GM18520 (cell line): ENCODE results near the gene KRT5.
"Not testable (repeated sequence)": the region's sequence is repeated elsewhere in the genome, so short reads cannot be mapped to it uniquely, and the experiment has no call there.

Experiments
- ATAC-seq: cut with Tn5 transposase; IDR thresholded peaks from one replicate; pipeline ENCODE4 v1.9.1; 2021; ENCODE audit not compliant: unreplicated experiment

The KRT5 gene

DNA sequence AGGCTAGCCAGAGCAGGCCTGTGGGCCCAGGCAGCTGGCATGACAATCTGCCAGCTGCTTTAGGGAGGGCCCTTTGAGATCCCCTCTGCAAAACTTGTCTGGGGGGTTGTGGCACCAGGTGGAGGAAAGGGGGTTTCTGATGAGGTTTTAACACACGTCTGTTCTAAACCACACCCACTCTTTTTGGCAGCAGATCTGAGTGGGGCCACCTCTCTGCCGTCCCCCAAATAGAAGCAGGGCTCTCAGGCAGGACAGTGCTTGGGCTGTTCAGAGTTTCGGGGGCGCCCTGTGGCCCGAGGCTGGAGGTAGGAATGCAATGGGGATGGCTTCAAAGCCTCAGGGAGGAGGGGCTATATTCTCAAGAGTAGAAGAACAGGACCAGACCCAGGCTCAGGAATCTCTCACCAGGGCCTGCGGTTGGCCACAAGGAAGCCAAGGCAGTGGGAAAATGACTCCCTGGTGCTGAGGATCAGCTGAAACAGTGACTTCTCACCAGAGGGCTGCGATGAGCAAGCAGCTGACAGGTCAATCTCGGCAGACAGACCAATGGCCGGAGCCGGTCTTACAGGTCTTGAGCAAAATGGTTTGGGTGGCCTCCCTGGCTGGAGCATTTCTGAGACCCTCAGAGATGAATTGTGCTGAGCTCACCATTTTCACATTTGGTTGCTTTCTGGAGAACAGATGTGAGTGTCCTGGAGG lies 1.5 kb upstream of the KRT5 start:
- ATAC-seq: no peak

DNA sequence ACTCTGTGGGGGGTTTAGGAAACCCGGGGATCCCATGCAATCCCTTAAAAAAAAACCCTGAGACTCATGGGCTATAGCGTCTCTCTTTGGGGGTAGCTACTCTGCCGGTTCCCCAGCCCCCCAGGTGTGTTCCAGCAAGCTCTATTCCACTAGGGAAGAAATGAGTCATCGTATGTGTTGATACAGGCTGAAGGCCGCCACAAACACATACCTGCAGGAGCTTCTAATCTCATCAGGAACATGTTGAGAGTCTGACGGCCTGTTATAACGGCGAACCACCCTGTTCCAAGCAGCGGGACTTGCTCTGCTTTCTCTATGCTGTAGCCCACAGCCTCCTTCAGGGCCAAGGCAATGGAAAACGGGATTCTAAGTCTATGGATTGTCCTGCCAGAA lies 977 bp upstream of the KRT5 start:
- no peak for ATAC-seq

DNA sequence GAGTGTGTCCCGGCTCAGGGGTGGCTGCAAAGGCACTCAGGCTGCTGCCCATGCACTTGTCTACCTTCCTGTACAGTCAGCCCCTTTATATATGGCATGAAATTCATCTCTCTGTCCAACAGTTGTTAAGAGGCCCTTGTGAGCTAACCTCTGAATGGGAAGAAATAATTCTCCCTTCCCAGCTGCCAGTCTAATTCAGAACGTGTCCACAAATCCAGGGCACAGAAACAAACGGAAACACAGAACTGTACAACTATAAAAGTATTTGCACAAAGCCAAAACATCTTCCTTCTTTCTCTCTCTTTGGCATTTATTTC lies 849 bp downstream of the KRT5 start:
- ATAC-seq: no peak

DNA sequence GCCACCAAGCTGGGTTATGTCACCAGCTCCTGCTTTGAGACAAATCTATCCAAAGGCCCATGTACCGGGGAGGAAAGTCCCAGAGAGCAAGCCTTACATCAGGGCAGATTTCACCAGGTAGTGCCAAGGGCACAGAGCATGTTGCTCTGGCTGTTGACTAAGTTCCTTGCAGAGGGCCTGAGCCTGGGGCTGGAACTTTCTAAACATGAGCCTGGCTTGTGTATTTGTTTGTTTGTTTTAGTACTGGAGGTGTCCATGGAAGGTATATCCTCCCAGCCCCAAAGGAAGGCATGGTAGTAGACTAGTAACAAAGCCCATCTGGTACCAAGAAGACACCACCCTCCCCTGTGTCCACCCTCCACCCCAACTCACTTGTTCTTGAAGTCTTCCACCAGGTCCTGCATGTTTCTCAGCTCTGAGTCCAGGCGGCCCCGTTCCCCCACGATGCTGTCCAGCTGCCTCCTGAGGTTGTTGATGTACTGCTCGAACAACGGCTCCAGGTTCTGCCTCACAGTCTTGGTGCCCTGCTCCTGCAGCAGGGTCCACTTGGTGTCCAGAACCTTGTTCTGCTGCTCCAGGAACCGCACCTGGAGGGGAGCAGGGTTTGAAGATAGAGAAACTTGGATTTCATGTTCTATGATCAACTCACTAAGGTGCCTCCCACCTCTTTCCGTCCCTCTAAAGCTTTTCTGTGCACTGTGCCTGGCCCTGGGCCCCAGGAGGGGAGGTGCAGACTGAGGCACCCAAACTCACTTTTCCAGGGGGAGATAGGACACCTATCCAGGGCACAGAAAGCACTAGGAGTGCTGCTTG lies 1.4 kb downstream of the KRT5 start:
- ATAC-seq: no peak

DNA sequence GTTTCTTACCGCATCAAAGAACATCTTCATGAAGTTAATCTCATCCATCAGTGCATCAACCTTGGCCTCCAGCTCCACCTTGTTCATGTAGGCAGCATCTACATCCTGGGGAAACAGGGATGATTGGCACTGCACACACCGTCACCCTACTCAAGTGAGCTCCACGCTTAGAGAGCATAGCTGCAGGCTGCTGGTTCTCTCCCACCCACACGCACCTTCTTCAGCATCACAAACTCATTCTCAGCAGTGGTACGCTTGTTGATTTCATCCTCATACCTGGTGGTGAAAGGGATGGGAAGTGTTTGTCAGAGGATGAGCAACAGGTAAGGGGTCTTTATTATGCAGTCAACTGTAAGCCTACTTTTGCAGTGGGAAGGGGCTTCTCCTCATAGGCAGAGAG lies 2.3 kb downstream of the KRT5 start:
- no peak for ATAC-seq

DNA sequence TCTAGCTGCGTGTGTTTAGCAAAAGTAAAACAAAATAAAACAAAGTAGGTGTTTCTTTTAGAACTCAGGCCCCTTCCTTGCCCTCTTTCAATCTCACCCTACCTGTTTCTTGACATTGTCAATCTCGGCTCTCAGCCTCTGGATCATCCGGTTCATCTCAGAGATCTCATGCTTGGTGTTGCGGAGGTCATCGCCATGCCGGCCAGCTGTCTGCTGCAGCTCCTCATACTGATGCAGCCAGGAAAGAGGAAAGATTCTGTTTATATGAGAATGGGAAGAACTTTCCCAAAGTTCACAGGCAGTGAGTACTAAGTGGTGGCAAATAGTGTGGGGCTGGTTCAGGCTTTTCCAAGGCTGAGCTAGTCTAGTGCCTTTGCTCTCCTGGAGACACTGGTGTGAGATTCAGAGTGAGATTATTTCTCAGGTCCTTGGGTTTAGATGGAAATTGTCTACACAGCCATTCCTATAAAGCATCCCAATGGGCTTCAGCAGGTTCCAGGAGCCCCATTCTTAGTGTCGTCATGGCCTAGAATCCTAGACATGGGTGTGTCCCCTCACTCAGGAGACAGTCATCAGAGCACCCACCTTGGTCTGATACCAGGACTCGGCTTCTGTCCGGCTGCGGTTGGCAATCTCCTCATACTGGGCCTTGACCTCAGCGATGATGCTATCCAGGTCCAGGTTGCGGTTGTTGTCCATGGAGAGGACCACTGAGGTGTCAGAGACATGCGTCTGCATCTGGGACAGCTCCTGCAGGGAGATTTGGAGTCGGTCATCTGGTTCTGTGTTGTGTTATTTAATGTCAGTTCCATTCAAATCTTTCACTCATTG lies 3.0 kb downstream of the KRT5 start:
- no peak for ATAC-seq

DNA sequence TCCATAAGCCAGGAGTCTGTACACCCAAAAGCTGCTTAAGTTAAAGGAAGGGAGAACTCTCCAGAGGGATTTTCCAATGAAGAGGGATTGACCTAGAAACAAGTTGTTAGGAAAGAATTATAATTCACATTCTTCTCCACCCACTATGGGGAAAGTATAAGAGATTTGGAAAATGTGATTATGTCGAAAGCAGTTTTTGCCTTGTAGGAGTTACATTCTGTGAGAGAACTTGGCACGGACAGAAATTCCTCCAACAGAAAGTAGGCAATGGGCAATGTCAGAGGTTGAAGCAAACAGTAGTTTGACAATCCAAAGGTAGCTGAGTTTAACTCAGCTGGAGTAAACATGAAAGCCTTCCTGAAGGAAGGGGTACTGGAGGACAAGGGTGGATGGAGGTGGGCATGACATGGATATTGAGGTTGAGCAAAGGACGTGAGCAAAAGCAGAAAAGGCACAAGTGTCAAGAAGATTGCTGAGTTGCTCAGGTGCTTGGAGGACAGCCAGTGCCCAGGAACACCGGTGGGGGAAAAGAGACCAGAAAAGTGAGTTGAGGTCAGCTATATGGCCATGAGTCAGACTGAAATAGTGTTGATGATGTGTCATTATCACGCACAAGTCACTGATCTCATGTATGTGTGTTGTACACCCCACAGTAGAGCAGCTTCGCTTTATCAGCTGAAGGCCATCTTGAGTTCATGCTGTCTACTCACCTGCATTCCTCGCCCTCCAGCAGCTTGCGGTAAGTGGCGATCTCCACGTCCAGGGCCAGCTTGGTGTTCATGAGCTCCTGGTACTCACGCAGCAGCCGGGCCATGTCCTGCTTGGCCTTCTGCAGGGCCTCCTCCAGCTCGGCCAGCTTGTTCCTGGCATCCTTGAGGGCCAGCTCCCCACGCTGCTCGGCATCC lies 4.0 kb downstream of the KRT5 start:
- ATAC-seq: no peak

DNA sequence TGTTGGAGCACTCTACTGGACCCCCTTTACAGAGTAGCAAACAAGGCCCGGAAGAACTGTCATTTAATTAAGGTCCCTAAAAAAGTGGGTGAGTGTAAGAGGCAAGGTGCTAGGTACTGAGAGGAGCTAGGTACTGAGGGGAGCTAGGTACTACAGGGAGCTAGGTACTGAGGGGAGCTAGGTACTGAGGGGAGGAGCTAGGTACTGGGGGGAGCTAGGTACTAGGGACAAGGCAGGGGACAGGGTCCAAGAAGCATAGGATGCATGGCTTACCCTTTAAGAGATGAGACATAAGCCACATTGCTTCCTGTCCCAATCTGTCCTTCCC lies 4.9 kb downstream of the KRT5 start:
- ATAC-seq: no peak

DNA sequence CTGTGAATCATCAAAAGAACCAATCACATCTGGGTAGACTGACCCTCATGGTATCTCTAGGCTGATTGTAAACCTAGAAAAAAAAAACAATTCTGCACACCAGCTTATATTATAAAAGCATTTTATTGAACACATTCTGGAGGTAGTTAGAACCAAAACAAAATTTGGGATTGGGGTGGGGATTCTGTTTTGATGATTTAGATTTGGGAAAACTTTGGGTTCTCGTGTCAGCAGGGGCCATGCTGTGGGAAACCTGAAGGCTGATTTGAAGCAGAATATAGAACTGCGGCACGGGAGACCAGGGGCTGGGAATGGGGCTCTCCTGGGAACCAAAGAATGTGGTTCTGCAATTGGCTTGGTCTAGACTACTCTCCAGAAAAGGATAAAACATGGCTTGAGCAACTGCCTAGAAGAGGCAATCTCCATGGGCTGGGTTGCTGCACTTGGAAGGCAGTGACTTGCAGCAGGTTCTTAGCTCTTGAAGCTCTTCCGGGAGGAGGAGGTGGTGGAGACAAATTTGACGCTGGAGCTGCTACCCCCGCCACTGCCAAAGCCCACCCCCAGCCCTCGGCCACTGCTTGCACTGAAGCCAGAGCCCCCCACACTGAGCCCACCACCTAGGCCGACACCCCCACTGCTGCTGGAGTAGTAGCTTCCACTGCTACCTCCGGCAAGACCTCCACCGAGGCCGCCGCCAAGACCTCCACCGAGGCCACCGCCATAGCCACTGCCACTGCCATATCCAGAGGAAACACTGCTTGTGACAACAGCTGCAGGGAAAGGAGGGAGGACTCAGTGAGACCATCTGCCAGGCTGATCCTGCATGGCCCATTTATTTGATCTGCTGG lies 5.5 kb downstream of the KRT5 start:
- no peak for ATAC-seq

DNA sequence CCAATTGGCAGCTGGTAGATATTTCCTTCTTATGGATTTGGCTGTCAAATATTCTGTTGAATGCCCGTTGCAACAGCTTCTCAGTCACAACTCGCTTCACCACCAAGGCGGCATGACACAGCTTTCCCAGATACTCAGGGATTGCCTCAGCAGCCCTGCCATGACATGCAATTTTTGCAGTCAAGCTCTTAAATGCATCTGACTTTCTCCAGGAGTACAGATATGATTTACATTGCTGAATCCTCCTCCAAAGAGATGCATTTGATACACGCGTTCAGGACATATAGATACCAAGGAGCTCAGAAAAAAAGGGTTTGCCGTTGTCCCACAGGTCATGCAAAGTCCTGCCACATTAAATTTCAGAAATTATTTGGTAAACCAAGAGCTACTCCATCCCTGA lies 6.5 kb downstream of the KRT5 start:
- ATAC-seq: no peak

DNA sequence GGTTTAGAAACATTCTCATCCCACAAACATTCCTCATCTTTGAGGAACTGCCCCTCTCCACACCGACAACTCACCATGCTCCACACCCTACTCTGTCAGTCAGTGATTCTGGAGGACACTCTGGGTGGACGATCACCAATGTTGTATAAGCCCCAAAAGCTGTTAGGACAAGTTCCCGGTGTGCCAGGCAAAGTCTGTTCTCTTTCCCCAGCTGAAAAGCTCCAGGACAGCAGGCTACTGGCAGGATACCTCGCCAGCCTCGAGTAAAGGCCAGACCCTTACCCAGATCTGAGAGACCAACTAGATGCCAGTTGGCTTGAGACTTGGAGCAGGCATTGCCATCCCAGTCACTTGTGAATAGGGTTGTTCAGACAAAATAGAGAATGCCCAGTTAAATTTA lies 12.0 kb downstream of the KRT5 start:
- ATAC-seq: no peak

DNA sequence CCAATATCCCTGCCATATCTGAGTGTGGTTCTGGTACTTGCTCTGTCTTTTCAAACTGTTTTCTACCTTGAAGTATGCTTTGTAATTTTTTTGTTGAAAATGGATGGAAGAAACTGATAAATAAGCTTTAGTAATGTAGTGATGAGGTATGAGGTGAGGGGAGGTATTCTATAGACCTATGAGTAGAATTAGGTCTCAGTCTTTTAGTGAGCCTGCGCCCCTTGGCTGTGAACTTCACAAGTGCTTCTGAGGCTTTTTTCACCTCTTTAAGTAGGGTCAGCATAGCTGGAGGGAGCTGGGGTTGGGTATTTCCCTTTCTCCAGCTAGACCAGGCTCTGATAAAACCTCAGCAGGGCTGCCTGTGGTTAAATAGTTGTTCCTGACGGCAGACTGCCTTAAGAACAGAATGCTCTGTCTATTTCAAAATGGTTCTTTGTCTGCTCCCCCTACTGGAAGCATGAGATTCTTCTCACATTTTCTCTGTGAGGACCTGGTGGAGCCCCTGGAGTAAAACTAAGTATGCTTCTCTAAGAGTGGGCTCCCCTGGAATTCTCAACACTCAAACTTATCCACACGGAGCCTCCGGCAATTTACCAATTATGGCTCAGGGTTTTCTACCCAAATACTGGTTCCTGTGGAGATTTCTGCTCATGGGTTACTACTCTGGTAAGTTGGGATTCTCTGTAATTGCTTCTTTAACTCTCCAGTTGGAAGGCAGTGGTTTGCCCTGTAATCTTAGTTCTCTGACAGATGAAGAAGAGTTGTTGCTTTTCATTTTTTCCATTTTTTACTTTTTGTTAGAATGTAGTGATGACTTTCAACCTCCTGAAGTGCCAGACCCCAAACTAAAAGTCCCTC lies 13.1 kb downstream of the KRT5 start:
- ATAC-seq: no peak

DNA sequence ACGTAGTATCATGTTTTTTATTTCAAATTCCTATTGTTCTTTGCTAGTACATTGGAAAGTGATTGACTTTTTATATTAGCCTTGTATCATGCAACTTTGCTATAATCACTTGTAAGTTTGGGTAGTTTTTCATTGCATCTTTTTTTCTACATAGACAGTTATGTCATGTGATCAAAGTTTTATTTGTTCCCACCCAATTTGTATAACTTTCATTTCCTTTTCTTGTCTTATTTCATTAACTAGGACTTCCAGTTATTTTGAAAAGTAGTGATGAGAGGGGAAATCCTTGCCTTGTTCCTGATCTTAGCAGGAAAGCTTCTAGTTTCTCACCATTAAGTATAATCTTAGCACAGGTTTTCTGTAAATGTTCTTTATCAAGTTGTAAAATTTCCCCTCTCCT lies 17.3 kb downstream of the KRT5 start:
- ATAC-seq: no peak

DNA sequence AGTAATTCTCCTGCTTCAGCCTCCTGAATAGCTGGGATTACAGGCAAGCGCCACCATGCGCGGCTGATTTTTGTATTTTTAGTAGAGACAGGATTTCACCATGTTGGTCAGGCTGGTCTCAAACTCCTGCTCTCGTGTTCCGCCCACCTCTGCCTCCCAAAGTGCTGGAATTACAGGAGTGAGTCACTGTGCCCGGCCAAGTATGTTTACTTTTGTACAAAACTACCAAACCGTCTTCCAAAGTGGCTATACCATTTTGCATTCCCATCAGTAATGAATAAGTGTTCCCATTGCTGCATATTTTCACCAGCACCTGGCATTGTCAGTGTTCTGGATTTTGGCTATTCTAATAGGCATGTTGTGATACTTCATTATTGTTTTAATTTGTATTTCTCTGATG lies 18.7 kb downstream of the KRT5 start:
- ATAC-seq: no peak

DNA sequence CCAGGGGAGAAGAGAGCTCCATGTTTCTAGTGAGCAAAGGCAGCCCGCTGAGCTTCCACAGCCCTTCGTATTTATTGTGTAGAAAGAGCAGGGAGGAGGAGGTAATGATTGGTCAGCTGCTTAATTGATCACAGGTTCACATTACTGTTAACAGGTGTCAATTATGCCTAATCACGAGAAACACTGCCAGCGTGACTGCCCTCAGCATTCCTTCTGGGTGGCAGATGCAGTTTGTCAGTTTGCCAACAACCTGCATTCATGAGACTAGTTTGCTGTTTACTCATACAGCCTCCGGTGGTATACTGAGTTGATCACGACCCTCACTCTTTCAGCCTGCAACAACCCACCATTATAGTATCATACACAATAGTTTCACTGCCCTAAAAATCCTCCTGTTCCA lies 19.6 kb downstream of the KRT5 start:
- ATAC-seq: not testable (repeated sequence)

DNA sequence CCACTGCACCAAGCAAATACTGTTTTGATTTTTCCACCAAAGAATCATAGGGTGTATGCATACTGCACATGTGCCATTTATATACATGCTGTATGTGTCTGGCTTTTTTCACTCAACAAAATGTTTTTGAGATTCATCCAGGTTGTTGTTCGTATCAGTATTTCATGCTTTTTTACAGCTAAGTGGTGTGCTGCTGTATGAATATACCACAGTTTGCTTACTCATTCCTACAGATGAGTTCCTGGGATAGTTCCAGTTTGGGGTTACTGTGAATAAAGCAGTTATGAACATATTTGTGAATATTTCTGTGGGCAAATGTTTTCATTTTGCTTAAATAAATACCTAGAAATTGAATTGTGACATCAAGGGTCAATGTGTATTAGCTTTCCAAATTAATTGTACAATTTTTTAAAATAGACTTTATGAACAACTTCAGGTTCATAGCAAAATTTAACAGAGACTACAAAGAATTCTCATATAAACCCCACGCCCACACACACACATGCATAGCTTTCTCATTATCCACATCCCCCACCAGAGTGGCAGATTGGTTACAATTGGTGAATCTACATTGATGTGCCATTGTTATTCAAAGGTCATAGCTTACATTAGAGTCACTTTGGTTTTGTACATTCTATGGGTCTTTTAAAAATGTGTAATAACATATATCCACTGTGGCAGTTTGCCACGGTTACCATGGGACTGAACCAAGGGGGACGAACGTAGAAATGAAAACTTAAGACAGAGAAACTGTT lies 20.2 kb downstream of the KRT5 start:
- ATAC-seq: no peak

DNA sequence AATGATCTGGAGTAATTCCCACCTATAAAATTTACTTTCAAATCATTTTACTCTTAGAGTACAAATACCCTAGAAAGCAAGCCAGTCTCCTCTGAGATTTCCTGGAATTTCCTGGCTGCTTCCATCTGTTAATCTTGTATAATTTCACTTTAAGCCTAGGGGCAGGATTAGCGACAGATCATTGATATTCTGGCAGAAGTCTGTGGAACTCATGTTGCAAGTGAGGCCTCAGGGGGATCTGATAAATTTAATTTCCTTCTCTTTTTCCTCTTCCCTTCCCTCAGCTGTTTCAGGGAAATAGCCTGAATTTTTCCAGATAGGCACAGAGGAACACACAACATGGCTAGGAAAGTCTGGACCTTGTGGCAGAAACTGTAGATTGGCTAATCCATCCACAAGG lies 21.2 kb downstream of the KRT5 start:
- ATAC-seq: no peak

DNA sequence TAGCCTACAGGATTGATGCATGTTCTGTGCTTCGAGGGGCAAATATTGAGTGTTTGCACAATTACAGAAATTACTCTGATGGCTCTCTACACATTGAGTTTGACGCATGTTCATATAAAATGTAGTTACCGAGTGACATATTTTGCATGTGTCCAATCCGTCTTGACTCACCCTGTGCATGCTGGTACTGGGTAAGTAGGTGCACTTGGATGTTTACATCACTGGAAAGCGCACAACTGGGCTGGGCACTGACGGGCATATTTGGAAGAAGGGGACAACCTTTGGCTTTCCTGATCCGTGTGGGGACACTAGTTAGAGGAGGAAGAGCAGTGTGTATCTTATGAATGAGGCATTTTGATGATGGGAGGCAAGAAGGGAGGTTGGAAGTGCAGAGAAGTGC lies 22.2 kb downstream of the KRT5 start:
- ATAC-seq: no peak
